ENCODE results near the gene ANTXR1.

DNA sequence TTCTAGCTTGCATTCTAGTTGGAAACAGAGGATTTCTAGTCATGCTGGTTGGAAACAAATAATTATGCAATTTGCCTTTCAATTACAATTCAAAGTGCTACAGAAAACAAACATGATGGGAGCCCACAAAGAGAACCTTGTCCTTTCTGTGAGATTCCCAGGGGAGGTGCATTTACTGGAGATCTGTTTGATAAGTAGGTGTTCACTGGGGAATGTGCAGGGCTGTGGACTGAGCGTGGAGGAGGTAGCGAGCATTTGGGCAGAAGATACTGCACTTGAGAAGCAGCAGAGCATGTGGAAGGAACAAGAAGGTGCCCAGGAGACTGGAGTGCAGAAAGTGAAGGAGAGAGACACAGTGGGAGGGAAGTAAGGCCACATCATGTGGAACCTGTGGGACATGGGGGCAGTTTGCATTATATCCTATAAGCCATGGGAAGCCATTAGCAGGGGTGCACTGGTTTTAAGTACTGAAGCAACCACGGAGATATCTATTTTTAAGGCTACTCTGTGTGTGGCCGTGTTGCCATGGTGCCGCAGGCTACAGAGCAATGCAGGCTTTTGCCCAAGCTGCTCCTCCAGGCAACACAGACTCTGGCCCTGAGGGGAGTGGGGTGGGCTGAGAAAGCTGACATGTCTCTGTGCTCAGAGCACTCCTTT lies 154.0 kb downstream of the ANTXR1 start:
- TF ChIP-seq, protein P1, sequence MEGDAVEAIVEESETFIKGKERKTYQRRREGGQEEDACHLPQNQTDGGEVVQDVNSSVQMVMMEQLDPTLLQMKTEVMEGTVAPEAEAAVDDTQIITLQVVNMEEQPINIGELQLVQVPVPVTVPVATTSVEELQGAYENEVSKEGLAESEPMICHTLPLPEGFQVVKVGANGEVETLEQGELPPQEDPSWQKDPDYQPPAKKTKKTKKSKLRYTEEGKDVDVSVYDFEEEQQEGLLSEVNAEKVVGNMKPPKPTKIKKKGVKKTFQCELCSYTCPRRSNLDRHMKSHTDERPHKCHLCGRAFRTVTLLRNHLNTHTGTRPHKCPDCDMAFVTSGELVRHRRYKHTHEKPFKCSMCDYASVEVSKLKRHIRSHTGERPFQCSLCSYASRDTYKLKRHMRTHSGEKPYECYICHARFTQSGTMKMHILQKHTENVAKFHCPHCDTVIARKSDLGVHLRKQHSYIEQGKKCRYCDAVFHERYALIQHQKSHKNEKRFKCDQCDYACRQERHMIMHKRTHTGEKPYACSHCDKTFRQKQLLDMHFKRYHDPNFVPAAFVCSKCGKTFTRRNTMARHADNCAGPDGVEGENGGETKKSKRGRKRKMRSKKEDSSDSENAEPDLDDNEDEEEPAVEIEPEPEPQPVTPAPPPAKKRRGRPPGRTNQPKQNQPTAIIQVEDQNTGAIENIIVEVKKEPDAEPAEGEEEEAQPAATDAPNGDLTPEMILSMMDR (IDR thresholded peaks at IDR 0.05): no peak
- no peak for TF ChIP-seq POLR2A (IDR thresholded peaks at IDR 0.05)

Data from uterus (tissue), 2 donors.